Left lung (tissue), 10 donors: Measurements from ENCODE around the gene ELAVL2. TPM values are rescaled to one million over a fixed set of nuclear protein-coding genes. Genes with fewer than 3 reads are reported as not detected.

Experiments used
- ATAC-seq: fragments of 200-7000 bp; cut with Tn5 transposase; one replicate; pipeline ENCODE4 v1.9.1; 2020; ENCODE audit warnings: moderate library complexity
- DNase-seq, 4 donors: peaks; one replicate each; pipeline ENCODE4 v3.0.0-alpha.2; 2013 to 2020
- H3K27ac ChIP-seq, 2 donors: fragments of 200-600 bp; sonication (generic) in 1 of 2; one replicate each; pipeline versions ENCODE4 v1.5.0 to v1.8.0; 2020 to 2021
- H3K27me3 ChIP-seq, 2 donors: fragments of 200-600 bp; sonication (generic) in 1 of 2; one replicate each; pipeline versions ENCODE4 v1.5.0 to v1.8.0; 2020 to 2021
- H3K36me3 ChIP-seq, 2 donors: fragments of 200-600 bp; sonication (generic) in 1 of 2; one replicate each; pipeline versions ENCODE4 v1.5.0 to v1.8.0; 2020 to 2021
- H3K4me1 ChIP-seq, 2 donors: fragments of 200-600 bp; one replicate each; pipeline ENCODE4 v1.8.0; 2021
- H3K4me3 ChIP-seq, 2 donors: fragments of 200-600 bp; sonication (generic) in 1 of 2; one replicate each; pipeline versions ENCODE4 v1.5.0 to v1.8.0; 2020 to 2021; ENCODE audit warnings: mild to moderate bottlenecking in 1 of 2
- H3K9me3 ChIP-seq, 2 donors: fragments of 200-600 bp; sonication (generic) in 1 of 2; one replicate each; pipeline versions ENCODE4 v1.5.0 to v1.8.0; 2020 to 2021
- intact Hi-C, 2 donors: fragments of 100-400 bp; cut with DNase I; formaldehyde crosslinking; loops; one replicate each; pipeline versions ENCODE4 v1.11.2 to v1.14.2; 2022
- polyA plus RNA-seq, 6 donors: library from polyadenylated mRNA; unstranded; fragments of 120-200 nt; gene quantifications; one replicate each; pipeline ENCODE4 v1.2.1, GENCODE V29; 2013; ENCODE audit not compliant: insufficient read length in 6 of 6
- total RNA-seq, 2 donors: library from RNA; stranded (reverse); fragmentation: NEBNext Ultra II Directional; extraction: Animal tissue kit (Norgen Biotek cat#: 25700); gene quantifications; one replicate each; pipeline ENCODE4 v1.2.1, GENCODE V29; 2021
- TF ChIP-seq, protein P1 (sequence below), 2 donors: fragments of 200-600 bp; sonication (generic) in 1 of 2; IDR thresholded peaks; one replicate each; pipeline versions ENCODE4 v1.5.0 to v1.8.0; 2021; ENCODE audit warnings: antibody characterized with exemption in 2 of 2
- donor health status: DM: no; HTN: yes; CAD: no.
- donor health status: DM: no; HTN: no; CAD: no.

The ELAVL2 gene
- total and polyA plus RNA-seq, 8 donors: 0.35 to 4.5 (median 2.3) TPM; not detected in 1

GRCh38 chr9:23764219-23764618 is 61.8 kb downstream of the ELAVL2 start:
- Histone ChIP-seq H3K27ac (no peak overlapping the region), H3K36me3 (no peaks in the 10 kb centered on the region), H3K4me3 (no peak overlapping the region), H3K4me1 (no peaks in the 10 kb centered on the region), H3K9me3 (no peaks in the 10 kb centered on the region), H3K27me3 (no peaks in the 10 kb centered on the region)
- no peak for ATAC-seq
- TF ChIP-seq, protein P1, sequence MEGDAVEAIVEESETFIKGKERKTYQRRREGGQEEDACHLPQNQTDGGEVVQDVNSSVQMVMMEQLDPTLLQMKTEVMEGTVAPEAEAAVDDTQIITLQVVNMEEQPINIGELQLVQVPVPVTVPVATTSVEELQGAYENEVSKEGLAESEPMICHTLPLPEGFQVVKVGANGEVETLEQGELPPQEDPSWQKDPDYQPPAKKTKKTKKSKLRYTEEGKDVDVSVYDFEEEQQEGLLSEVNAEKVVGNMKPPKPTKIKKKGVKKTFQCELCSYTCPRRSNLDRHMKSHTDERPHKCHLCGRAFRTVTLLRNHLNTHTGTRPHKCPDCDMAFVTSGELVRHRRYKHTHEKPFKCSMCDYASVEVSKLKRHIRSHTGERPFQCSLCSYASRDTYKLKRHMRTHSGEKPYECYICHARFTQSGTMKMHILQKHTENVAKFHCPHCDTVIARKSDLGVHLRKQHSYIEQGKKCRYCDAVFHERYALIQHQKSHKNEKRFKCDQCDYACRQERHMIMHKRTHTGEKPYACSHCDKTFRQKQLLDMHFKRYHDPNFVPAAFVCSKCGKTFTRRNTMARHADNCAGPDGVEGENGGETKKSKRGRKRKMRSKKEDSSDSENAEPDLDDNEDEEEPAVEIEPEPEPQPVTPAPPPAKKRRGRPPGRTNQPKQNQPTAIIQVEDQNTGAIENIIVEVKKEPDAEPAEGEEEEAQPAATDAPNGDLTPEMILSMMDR (IDR thresholded peaks at IDR 0.05): no peak
- no peak for DNase-seq
- intact Hi-C loops: no loop called here

DNA sequence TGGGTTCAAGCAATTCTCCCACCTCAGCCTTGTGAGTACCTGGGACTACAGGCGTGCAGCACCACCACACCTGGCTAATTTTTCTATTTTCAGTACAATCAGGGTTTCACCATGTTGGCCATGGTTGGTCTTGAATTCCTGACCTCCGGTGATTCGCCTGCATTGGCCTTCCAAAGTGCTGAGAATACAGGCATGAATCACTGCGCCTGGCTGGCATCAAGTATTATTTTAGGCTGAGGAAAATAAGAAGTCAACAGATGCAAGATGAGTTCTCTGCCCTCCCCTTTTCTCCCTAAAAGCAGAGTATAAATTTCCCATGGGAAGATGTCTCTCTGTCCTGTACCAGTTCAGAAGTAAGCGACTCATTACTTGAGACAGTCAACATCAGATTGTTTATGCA is 71.5 kb downstream of the ELAVL2 start:
- TF ChIP-seq, protein P1 (IDR thresholded peaks at IDR 0.05): no peak
- H3K4me1 ChIP-seq: no peaks in the 10 kb centered on the region
- no peak overlapping the region for H3K27ac ChIP-seq
- H3K4me3 ChIP-seq: no peak overlapping the region
- no peaks in the 10 kb centered on the region for H3K36me3 ChIP-seq
- H3K9me3 ChIP-seq: no peaks in the 10 kb centered on the region
- DNase-seq (no peak), ATAC-seq (no peak)
- no peaks in the 10 kb centered on the region for H3K27me3 ChIP-seq
- intact Hi-C loops: no loop called here

- DNase-seq: no peak
- H3K4me1 ChIP-seq: no peaks in the 10 kb centered on the region
- no peaks in the 10 kb centered on the region for H3K27me3 ChIP-seq
- intact Hi-C loops: no loop called here
- no peaks in the 10 kb centered on the region for H3K9me3 ChIP-seq
- H3K36me3 ChIP-seq: no peaks in the 10 kb centered on the region
- no peak for ATAC-seq
- no peak overlapping the region for H3K4me3 ChIP-seq
- TF ChIP-seq, protein P1 (IDR thresholded peaks at IDR 0.05): no peak
- no peak overlapping the region for H3K27ac ChIP-seq
Observed at GRCh38 chr9:23752859-23753258, 73.2 kb downstream of the ELAVL2 start.

DNA sequence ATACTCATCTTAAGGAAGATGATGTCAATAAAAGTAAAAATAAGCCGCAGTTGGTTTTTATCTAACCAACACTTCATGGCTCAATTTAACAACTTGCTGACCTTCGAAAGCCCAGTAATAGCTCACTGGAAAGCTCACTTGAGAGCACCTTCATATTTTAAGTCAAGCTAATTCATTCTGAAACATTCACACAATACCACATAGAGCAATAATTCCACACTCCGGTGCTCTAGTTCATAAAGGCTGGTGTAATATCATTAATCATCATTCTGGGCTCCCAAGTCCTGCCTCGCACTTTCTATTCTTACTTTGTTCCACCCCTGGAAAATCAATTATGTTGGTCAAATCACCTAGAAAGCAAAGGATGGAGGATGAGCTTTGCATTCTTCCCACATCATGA is 74.4 kb downstream of the ELAVL2 start:
- TF ChIP-seq, protein P1 (IDR thresholded peaks at IDR 0.05): no peak
- no peak for DNase-seq
- Histone ChIP-seq H3K27me3 (no peaks in the 10 kb centered on the region), H3K4me1 (no peaks in the 10 kb centered on the region), H3K9me3 (no peaks in the 10 kb centered on the region), H3K27ac (no peak overlapping the region), H3K36me3 (no peaks in the 10 kb centered on the region), H3K4me3 (no peak overlapping the region)
- ATAC-seq: no peak
- intact Hi-C loops: no loop called here

DNA sequence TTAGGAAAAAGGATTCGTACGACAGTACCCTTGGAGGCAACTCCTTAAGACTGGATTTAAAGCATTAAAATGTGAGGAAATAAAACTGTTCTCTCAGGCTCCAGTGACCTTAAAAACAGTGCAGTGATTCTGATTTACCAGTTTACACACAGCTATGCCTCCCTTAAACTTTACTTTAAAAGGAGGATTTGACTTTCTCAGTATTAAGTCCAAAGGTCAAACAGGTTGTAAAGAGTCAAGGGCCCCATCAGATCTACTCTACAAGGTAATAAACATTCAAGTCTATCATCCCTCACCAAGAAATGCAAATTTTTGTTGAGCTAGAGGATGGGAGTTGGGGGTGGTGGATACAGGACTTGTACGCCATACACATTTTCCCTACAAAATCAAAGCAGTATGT is 75.2 kb downstream of the ELAVL2 start:
- Histone ChIP-seq H3K4me1 (no peaks in the 10 kb centered on the region), H3K36me3 (no peaks in the 10 kb centered on the region), H3K27ac (no peak overlapping the region), H3K4me3 (no peak overlapping the region), H3K27me3 (no peaks in the 10 kb centered on the region), H3K9me3 (no peaks in the 10 kb centered on the region)
- ATAC-seq: no peak
- intact Hi-C loops: no loop called here
- TF ChIP-seq, protein P1 (IDR thresholded peaks at IDR 0.05): no peak
- no peak for DNase-seq
